Transverse colon (tissue), 4 donors: ENCODE data around the gene KIN. TPM values are rescaled to one million over a fixed set of nuclear protein-coding genes. Genes with fewer than 3 reads are reported as not detected.
"Not testable (repeated sequence)": the region's sequence is repeated elsewhere in the genome, so short reads cannot be mapped to it uniquely, and the experiment has no call there.

ENCODE experiments used
- DNase-seq: peaks from one replicate; pipeline ENCODE4 v3.0.0-alpha.2; 2019
- H3K27ac ChIP-seq, 4 donors: fragments of 200-600 bp; sonication (generic); 2 replicates each; pipeline ENCODE4 v1.5.1; 2016 to 2018; ENCODE audit warnings: inconsistent platforms in 4 of 4
- H3K27me3 ChIP-seq: fragments of 200-600 bp; sonication (generic); 2 replicates; pipeline ENCODE4 v1.5.1; 2017; ENCODE audit warnings: inconsistent platforms
- H3K36me3 ChIP-seq, 4 donors: fragments of 200-600 bp; sonication (generic); 2 replicates each; pipeline ENCODE4 v1.5.1; 2017 to 2019; ENCODE audit warnings: inconsistent platforms in 4 of 4
- H3K4me1 ChIP-seq, 4 donors: fragments of 200-600 bp; sonication (generic); 2 replicates each; pipeline ENCODE4 v1.5.1; 2017 to 2020; ENCODE audit warnings: inconsistent platforms in 4 of 4
- H3K4me3 ChIP-seq, 4 donors: fragments of 200-600 bp; sonication (generic); 1 replicate in 1 of 4; 2 replicates in 3 of 4; pipeline versions ENCODE4 v1.5.1 to v1.6.1; 2017 to 2019; ENCODE audit warnings: inconsistent platforms in 4 of 4
- H3K9me3 ChIP-seq, 2 donors: fragments of 200-600 bp; sonication (generic); 2 replicates each; pipeline ENCODE4 v1.5.1; 2017 to 2019; ENCODE audit warnings: inconsistent platforms in 2 of 2
- CTCF ChIP-seq, 5 experiments: fragments of 200-600 bp in 3 of 5; fragments of 450-650 bp in 2 of 5; sonication (generic) in 3 of 5; IDR thresholded peaks; 1 replicate in 2 of 5; 2 replicates in 3 of 5; pipeline ENCODE4 v1.5.1; 2016 to 2017; ENCODE audit warnings: antibody characterized with exemption in 5 of 5, inconsistent platforms in 3 of 5, mild to moderate bottlenecking in 2 of 5, moderate library complexity in 1 of 5
- EP300 ChIP-seq: sonication (generic); formaldehyde crosslinking; IDR thresholded peaks from one replicate; pipeline ENCODE4 v1.6.1; 2017; ENCODE audit warnings: antibody characterized with exemption, low read depth
- POLR2A ChIP-seq: fragments of 450-650 bp; IDR thresholded peaks from one replicate; pipeline ENCODE4 v1.6.1; 2016; ENCODE audit warnings: antibody characterized with exemption, mild to moderate bottlenecking, moderate library complexity
- POLR2AphosphoS5 ChIP-seq, 3 donors: sonication (generic); formaldehyde crosslinking; IDR thresholded peaks; one replicate each; pipeline ENCODE4 v1.6.1; 2016; ENCODE audit warnings: antibody characterized with exemption in 3 of 3
- WGBS, 2 donors: methylation state at CpG; one replicate each; pipeline ENCODE4 v1.1.5; 2018; ENCODE audit warnings: low coverage in 1 of 2; 5-methylcytosine and 5-hydroxymethylcytosine counted together
- in situ Hi-C, 4 donors: fragments of 200-750 bp; cut with MboI; loops; one replicate each; pipeline versions ENCODE4 v1.15.0 to v1.15.1; 2017; ENCODE audit warnings: low sequenced_read_pairs in 3 of 4, low pct_ligation_motif_present in 1 of 4, low pct_unique_long_range_greater_than_20kb in 1 of 4
- intact Hi-C: fragments of 100-400 bp; cut with DNase I; formaldehyde crosslinking; loops from one replicate; pipeline ENCODE4 v1.15.1; 2023; ENCODE audit warnings: low total_unique reads
- total RNA-seq, 4 donors: library from RNA; depleted of rRNA; stranded (reverse); fragments of >200 nt; gene quantifications; one replicate each; pipeline ENCODE4 v1.1.0, GENCODE V29; 2016

The KIN gene
- total RNA-seq, 4 donors from 2014 or later: 1.8 to 10.8 (median 5.5) TPM

- no peaks in the 10 kb centered on the region for H3K27me3 ChIP-seq
- TF ChIP-seq CTCF (IDR thresholded peaks at IDR 0.05): peak in 4 of 5 experiments; percentile 30 to 42 (median 40)
- no peak for TF ChIP-seq EP300
- H3K9me3 ChIP-seq: no peaks in the 10 kb centered on the region
- peak; percentile 20 for DNase-seq
- no peak overlapping the region for H3K27ac ChIP-seq
- intact Hi-C loops: no loop called here
- in situ Hi-C loops: no loop called here
- peaks cover 0 to 78% (median 33%) of the 10 kb centered on the region in 4 donors for H3K36me3 ChIP-seq
- no peaks in the 10 kb centered on the region for H3K4me1 ChIP-seq
- WGBS, 2 donors: 55 to 59% methylated on average over 5 to 7 of the region's 7 CpGs
- H3K4me3 ChIP-seq: no peak overlapping the region
Measured at GRCh38 chr10:7756360-7756992, 31.3 kb downstream of the KIN start.

- no peak overlapping the region for H3K27ac ChIP-seq
- no peaks in the 10 kb centered on the region for H3K4me1 ChIP-seq
- TF ChIP-seq POLR2A: no peak
- TF ChIP-seq CTCF (IDR thresholded peaks at IDR 0.05): no peak
- no peak for TF ChIP-seq EP300
- TF ChIP-seq POLR2AphosphoS5 (IDR thresholded peaks at IDR 0.05): no peak
- 97 to 100% methylated on average over 2 to 3 of the region's 3 CpGs for WGBS, 2 donors
- no peak for DNase-seq
- no peak overlapping the region for H3K4me3 ChIP-seq
- intact Hi-C loops: no loop called here
- H3K36me3 ChIP-seq: peaks cover 0 to 64% (median 27%) of the 10 kb centered on the region in 4 donors
- H3K27me3 ChIP-seq: no peaks in the 10 kb centered on the region
- no peaks in the 10 kb centered on the region for H3K9me3 ChIP-seq
- in situ Hi-C loops: no loop called here
Measured at GRCh38 chr10:7755103-7755502, 32.7 kb downstream of the KIN start.

GRCh38 chr10:7752251-7752650, 35.5 kb downstream of the KIN start:
- Histone ChIP-seq H3K27ac (no peak overlapping the region), H3K4me1 (no peaks in the 10 kb centered on the region), H3K36me3 (peaks cover 0 to 38% (median 16%) of the 10 kb centered on the region in 4 donors), H3K9me3 (no peaks in the 10 kb centered on the region), H3K4me3 (no peak overlapping the region), H3K27me3 (no peaks in the 10 kb centered on the region)
- WGBS, 2 donors: 83 to 87% methylated on average over 1 to 6 of the region's 6 CpGs
- TF ChIP-seq POLR2A: no peak
- no peak for TF ChIP-seq POLR2AphosphoS5 (IDR thresholded peaks at IDR 0.05)
- TF ChIP-seq EP300: no peak
- TF ChIP-seq CTCF (IDR thresholded peaks at IDR 0.05): no peak
- in situ Hi-C loops: no loop called here
- intact Hi-C loops: no loop called here
- no peak for DNase-seq

- intact Hi-C loops (no loop called here), in situ Hi-C loops (no loop called here)
- Histone ChIP-seq H3K36me3 (peaks cover 0 to 32% (median 13%) of the 10 kb centered on the region in 4 donors), H3K9me3 (no peaks in the 10 kb centered on the region), H3K27ac (no peak overlapping the region), H3K4me1 (no peaks in the 10 kb centered on the region), H3K4me3 (no peak overlapping the region), H3K27me3 (no peaks in the 10 kb centered on the region)
- 91 to 93% methylated on average over 4 to 5 of the region's 5 CpGs for WGBS, 2 donors
- no peak for DNase-seq
- no peak for TF ChIP-seq EP300
- TF ChIP-seq CTCF (IDR thresholded peaks at IDR 0.05): no peak
- TF ChIP-seq POLR2AphosphoS5 (IDR thresholded peaks at IDR 0.05): no peak
- no peak for TF ChIP-seq POLR2A
Measured at GRCh38 chr10:7750222-7750621, 37.6 kb downstream of the KIN start.

GRCh38 chr10:7748637-7749036, 39.2 kb downstream of the KIN start:
- intact Hi-C loops, H3K9me3 ChIP-seq, H3K27me3 ChIP-seq, H3K4me3 ChIP-seq, in situ Hi-C loops, H3K27ac ChIP-seq, DNase-seq, H3K4me1 ChIP-seq: not testable (repeated sequence)
- WGBS, 2 donors: 86 to 100% methylated on average over 2 to 7 of the region's 7 CpGs
- peaks cover 0 to 17% (median 6%) of the 10 kb centered on the region in 4 donors for H3K36me3 ChIP-seq
